GM18868 (cell line): ENCODE data around the gene CACNB1.
"Not testable (repeated sequence)": the region's sequence is repeated elsewhere in the genome, so short reads cannot be mapped to it uniquely, and the experiment has no call there.

Source experiments
- ATAC-seq: cut with Tn5 transposase; IDR thresholded peaks from one replicate; pipeline ENCODE4 v1.9.1; 2021; ENCODE audit warnings: mild to moderate bottlenecking, moderate library complexity; ENCODE audit not compliant: unreplicated experiment

The CACNB1 gene

DNA sequence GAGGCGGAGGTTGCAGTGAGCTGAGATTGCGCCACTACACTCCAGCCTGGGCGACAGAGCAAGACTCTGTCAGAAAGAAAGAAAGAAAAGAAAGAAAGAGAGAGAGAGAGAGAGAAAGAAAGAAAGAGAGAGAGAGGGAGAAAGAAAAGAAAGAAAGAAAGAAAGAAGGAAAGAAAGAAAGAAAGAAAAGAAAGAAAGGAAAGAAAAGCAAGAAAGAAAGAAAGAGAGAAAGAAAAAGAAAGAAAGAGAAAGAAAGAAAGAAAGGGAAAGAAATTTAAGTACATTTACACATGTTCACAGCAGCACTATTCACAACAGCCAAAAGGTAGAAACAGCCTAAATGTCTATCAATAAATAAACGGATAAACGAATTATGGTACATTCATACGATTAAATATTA lies 67.9 kb downstream of the CACNB1 start:
- ATAC-seq, result not testable (repeated sequence)

DNA sequence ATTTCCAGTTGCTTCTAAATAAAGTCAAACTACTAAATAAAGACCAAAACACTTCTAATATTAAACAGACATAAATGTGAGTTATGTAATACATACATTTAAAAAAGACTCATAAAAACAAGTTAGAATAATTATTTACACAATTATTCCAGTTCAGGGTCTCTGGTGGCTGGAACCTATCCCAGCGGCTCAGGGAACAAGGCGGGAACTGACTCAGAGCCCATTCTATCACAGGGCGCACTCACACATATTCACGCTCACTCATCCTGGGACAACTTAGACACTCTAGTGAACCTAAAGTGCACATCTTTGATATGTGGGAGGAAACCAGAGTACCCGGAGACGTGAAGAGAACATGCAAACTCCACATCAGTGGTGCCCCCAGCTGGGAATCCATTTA lies 71.0 kb downstream of the CACNB1 start:
- ATAC-seq, result no peak

DNA sequence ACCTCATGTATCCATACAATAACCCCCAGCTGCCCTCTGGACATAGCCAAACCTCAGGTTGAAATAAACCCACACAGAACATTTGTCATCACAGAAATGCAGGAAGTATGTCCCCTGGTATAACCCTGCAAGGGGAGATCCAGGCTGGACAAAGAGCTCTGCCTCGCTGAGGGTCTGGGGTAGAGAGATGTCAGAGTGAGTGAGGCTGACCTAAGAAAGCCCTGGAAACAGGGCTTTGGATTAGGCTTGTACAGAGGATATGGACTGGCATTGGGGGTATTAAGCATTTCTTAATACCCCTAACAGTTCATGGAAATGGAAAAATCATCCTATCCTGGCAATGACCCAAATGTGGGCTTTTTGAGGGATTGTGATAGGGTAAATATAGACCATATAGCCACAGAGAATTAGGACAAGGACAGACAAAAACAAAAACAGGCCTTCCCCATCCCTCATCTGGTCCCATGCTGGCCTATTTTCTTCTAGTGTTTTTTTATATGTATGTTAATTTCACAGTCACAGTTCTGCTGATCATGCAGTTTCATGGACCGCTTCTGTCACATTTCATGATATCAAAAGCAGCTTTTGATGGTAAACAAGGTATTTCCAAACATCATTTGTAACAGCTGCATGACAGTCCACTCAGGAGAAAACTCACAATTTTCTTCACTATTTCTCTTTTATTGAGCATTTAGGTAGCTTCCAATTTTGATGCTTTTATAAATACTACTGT lies 72.2 kb downstream of the CACNB1 start:
- no peak for ATAC-seq

DNA sequence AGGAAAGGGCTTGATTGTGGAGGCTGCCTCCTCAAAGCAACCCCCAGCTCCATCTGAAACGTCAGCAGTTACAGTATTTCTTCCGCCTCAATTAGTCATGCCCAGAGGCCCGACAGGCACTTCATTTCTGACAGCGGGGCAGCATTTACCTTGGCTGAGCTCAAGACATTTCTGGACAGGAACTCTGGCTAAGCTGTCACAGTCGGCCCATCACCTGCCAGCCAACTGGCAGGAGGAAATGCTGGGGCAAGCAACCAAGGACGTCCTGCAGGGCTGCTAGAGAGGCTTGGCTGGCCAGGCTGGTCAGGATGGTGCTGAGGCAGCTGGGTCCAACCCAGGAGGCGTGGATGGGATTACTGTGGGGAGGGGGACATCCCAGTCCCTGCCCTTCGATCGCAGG lies 73.8 kb downstream of the CACNB1 start:
- no peak for ATAC-seq
